CD8-positive, alpha-beta memory T cell (primary cell): ENCODE data around the gene TYK2. TPM values are rescaled to one million over a fixed set of nuclear protein-coding genes. Genes with fewer than 3 reads are reported as not detected.
"Not testable (repeated sequence)": the region's sequence is repeated elsewhere in the genome, so short reads cannot be mapped to it uniquely, and the experiment has no call there.

Experiments used
- CTCF ChIA-PET: fragments of 350-600 bp; sonication (Branson Sonifier 250); formaldehyde crosslinking; loops from one replicate; lab custom pipeline; 2021; ENCODE audit warnings: antibody characterized with exemption; lab: Charles Lee
- POLR2A ChIA-PET: fragments of 350-600 bp; sonication (Branson Sonifier 250); formaldehyde crosslinking; loops from one replicate; lab custom pipeline; 2021; ENCODE audit warnings: antibody characterized with exemption; lab: Charles Lee
- DNase-seq, 5 donors: peaks; one replicate each; pipeline versions ENCODE4 v3.0.0 to v3.0.0-alpha.2; 2020 to 2022; ENCODE audit warnings: mixed read lengths in 1 of 5
- H3K27ac ChIP-seq: one replicate; pipeline ENCODE4 v1.7.0; 2013; ENCODE audit warnings: low read depth, mild to moderate bottlenecking, low read length, moderate library complexity
- H3K27me3 ChIP-seq: 2 replicates; pipeline ENCODE4 v1.7.0; 2013; ENCODE audit warnings: low read length, mild to moderate bottlenecking; ENCODE audit not compliant: insufficient read depth, poor library complexity, severe bottlenecking
- H3K36me3 ChIP-seq: 2 replicates; pipeline ENCODE4 v1.7.0; 2013; ENCODE audit warnings: mild to moderate bottlenecking, low read length, moderate library complexity; ENCODE audit not compliant: insufficient read depth
- H3K4me1 ChIP-seq: 2 replicates; pipeline ENCODE4 v1.7.0; 2013; ENCODE audit warnings: mild to moderate bottlenecking, low read length, moderate library complexity; ENCODE audit not compliant: insufficient read depth
- H3K4me3 ChIP-seq: 2 replicates; pipeline ENCODE4 v1.7.0; 2013; ENCODE audit warnings: mild to moderate bottlenecking, low read length
- H3K9me3 ChIP-seq: 2 replicates; pipeline ENCODE4 v1.7.0; 2013; ENCODE audit warnings: mild to moderate bottlenecking, low read length
- H3K27ac Mint-ChIP-seq, 8 donors: one replicate each; pipeline ENCODE4 v1.8.0; 2020 to 2021; ENCODE audit warnings: mixed read lengths in 8 of 8, mild to moderate bottlenecking in 6 of 8, inconsistent platforms in 3 of 8, moderate library complexity in 3 of 8
- H3K27me3 Mint-ChIP-seq, 2 donors: one replicate each; pipeline ENCODE4 v1.8.0; 2020 to 2021; ENCODE audit warnings: mixed read lengths in 2 of 2, mild to moderate bottlenecking in 1 of 2, moderate library complexity in 1 of 2
- H3K36me3 Mint-ChIP-seq, 3 donors: one replicate each; pipeline ENCODE4 v1.8.0; 2020 to 2021; ENCODE audit warnings: mixed read lengths in 3 of 3, inconsistent platforms in 1 of 3, mild to moderate bottlenecking in 1 of 3
- H3K4me1 Mint-ChIP-seq, 3 donors: one replicate each; pipeline ENCODE4 v1.8.0; 2020 to 2021; ENCODE audit warnings: mixed read lengths in 3 of 3, inconsistent platforms in 1 of 3, mild to moderate bottlenecking in 1 of 3
- H3K4me3 Mint-ChIP-seq, 7 donors: one replicate each; pipeline ENCODE4 v1.8.0; 2020 to 2021; ENCODE audit warnings: mixed read lengths in 7 of 7, mild to moderate bottlenecking in 6 of 7, moderate library complexity in 4 of 7, inconsistent platforms in 2 of 7
- H3K9me3 Mint-ChIP-seq, 5 donors: one replicate each; pipeline ENCODE4 v1.8.0; 2020 to 2022; ENCODE audit warnings: mixed read lengths in 5 of 5, mild to moderate bottlenecking in 3 of 5, moderate library complexity in 2 of 5, inconsistent platforms in 1 of 5
- polyA plus RNA-seq: library from polyadenylated mRNA; unstranded; fragments of 300-500 nt; fragmentation: Illumina TruSeq; gene quantifications from one replicate; pipeline ENCODE4 v1.2.3, GENCODE V29; 2021
- total RNA-seq, 2 experiments: library from RNA; stranded (reverse); gene quantifications; one replicate each; pipeline ENCODE4 v1.2.3, GENCODE V29; 2021

The TYK2 gene
- total and polyA plus RNA-seq, 3 experiments from 2014 or later = 74.4 to 212 (median 210) TPM

DNA sequence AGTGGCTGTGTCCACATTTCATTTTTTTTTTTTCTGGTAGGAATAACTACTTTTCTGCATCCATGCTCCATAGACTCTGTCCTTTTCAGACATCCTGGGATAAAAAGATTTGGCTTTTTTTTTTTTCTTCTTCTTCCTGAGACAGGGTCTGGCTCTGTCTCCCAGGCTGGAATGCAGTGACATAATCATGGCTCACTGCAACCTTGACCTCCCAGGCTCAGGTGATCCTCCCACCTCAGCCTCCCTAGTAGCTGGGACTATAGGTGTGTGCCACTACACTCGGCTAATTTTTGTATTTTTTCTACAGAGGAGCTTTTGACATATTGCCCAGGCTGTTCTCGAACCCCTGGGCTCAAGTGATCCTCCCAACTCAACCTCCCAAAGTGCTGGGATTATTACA, 36.9 kb downstream of the TYK2 start:
- no peak overlapping the region for H3K27ac Mint-ChIP-seq
- ChIA-PET CTCF (interaction anchor here (0.9 to 2.2 kb wide), 2 partner anchors 45 to 93 kb away, joined by 3 to 6 read pairs; no protein-coding TSS in a partner anchor), POLR2A (no interaction called here)
- no peaks in the 10 kb centered on the region for H3K36me3 ChIP-seq
- peaks cover 0 to 8% (median 0%) of the 10 kb centered on the region in 3 donors for H3K36me3 Mint-ChIP-seq
- no peaks in the 10 kb centered on the region for H3K9me3 ChIP-seq
- no peaks in the 10 kb centered on the region for H3K27me3 Mint-ChIP-seq
- no peaks in the 10 kb centered on the region for H3K27me3 ChIP-seq
- H3K27ac ChIP-seq = no peak overlapping the region
- H3K4me3 ChIP-seq = no peak overlapping the region
- H3K4me1 ChIP-seq = peaks cover 21% of the 10 kb centered on the region
- peaks cover 17 to 21% (median 17%) of the 10 kb centered on the region in 3 donors for H3K4me1 Mint-ChIP-seq
- H3K9me3 Mint-ChIP-seq = no peaks in the 10 kb centered on the region
- H3K4me3 Mint-ChIP-seq = peak overlapping the region in 1 of 7 donors; percentile 20
- no peak for DNase-seq

DNA sequence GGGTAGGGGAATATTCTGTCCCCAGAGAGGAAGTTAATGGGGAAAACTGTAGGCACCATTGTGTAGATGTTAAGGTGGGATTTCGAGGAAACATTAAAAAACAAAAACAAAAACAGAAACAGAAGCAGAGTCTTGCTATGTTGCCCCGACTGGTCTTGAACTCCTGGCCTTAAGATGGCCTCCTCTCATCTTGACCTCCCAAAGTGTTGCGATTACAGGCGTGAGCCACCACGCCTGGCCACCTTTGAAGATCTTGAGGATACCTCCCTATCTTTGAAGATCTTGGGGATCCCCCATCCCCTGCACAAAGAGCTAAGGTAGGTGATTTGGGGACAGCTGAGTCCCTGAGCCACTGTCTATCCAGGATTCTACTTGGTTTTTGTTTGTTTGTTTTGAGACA, 40.4 kb downstream of the TYK2 start:
- peak overlapping the region; percentile 53 for H3K27ac ChIP-seq
- Mint-ChIP-seq H3K4me1 (peaks cover 21 to 33% (median 24%) of the 10 kb centered on the region in 3 donors), H3K9me3 (no peaks in the 10 kb centered on the region), H3K27me3 (no peaks in the 10 kb centered on the region), H3K27ac (peak overlapping the region; percentile 71 to 99 (median 95)), H3K36me3 (peaks cover 0 to 20% (median 0%) of the 10 kb centered on the region in 3 donors), H3K4me3 (peak overlapping the region; percentile 90 to 98 (median 97))
- H3K4me1 ChIP-seq = peaks cover 25% of the 10 kb centered on the region
- CTCF ChIA-PET = interaction anchor here (0.6 to 0.8 kb wide), 2 partner anchors 53 to 127 kb away, joined by 3 read pairs; no protein-coding TSS in a partner anchor
- no peak for DNase-seq
- no peaks in the 10 kb centered on the region for H3K27me3 ChIP-seq
- peak overlapping the region; percentile 82 for H3K4me3 ChIP-seq
- POLR2A ChIA-PET = no interaction called here
- no peaks in the 10 kb centered on the region for H3K9me3 ChIP-seq
- no peaks in the 10 kb centered on the region for H3K36me3 ChIP-seq

DNA sequence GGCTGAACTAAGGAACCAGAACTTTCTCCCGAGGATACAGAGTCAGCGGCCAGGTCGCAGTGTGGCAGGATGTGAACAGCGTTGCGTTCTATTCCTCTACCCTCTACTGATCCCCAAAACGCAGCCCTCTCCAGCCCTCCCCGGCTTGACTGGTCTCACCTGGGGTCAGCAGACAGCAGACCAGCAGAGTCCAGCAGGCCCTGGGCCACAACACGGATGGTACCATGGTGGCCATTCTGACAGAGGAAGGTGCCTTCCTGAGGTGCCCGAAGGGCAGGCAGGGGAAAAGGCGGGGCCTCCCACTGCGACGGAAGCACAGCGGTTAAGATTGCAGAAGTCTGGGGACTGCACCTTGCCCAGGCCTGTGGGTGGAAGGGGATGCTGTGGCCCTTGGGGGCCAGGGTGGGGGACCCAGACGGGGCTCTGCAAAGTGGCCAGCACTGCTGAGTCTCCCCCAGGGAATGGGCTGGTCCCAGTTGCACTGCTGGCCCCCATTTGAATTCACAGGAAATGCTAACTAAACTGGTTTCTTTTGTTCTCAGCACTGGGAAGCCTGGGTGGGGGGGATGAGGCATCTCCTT, 40.9 kb downstream of the TYK2 start, which contains the start of gene ICAM3:
Gene ICAM3 (minus strand): TSS at position 245 of the 581 bp plus-strand sequence. CDS start 10 bp downstream, at position 235.
- DNase-seq = peak; percentile 35 to 69 (median 48)
- peaks cover 21 to 35% (median 24%) of the 10 kb centered on the region in 3 donors for H3K4me1 Mint-ChIP-seq
- peak within 1 kb of the TSS; percentile 82 for H3K4me3 ChIP-seq
- ChIA-PET POLR2A (no interaction called here), CTCF (interaction anchor here (0.6 kb wide), 1 partner anchor 126 kb away, joined by 3 read pairs; no protein-coding TSS in a partner anchor)
- no peaks in the 10 kb centered on the region for H3K9me3 ChIP-seq
- no peaks in the 10 kb centered on the region for H3K27me3 ChIP-seq
- peak within 1 kb of the TSS; percentile 71 to 99 (median 95) for H3K27ac Mint-ChIP-seq
- peak within 1 kb of the TSS; percentile 90 to 98 (median 97) for H3K4me3 Mint-ChIP-seq
- no peaks in the 10 kb centered on the region for H3K9me3 Mint-ChIP-seq
- H3K36me3 ChIP-seq = peaks cover 2% of the 10 kb centered on the region
- H3K4me1 ChIP-seq = peaks cover 27% of the 10 kb centered on the region
- peaks cover 0 to 23% (median 0%) of the 10 kb centered on the region in 3 donors for H3K36me3 Mint-ChIP-seq
- peak within 1 kb of the TSS; percentile 53 for H3K27ac ChIP-seq
- H3K27me3 Mint-ChIP-seq = no peaks in the 10 kb centered on the region

DNA sequence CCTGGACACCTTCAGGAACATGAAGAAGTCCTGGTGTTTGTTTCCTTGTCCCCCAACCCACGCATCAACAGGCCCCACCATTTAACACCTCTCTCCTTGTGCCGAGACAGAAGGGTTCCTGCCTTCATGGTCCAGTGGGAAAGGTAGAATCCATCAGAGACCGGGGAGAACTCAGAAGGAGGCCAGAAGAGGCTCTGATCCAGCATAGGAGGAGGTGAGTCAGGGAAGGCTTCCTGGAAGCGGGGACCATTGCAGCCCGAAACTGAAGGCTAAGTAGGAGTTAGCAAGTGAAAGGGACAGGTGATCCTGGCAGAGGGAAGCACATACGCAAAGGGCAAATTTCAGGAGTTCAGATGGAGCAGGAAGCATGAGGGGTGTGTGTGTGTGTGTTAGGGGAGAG, 41.4 kb downstream of the TYK2 start:
- peak overlapping the region; percentile 71 to 99 (median 95) for H3K27ac Mint-ChIP-seq
- peak overlapping the region; percentile 90 to 98 (median 97) for H3K4me3 Mint-ChIP-seq
- no peaks in the 10 kb centered on the region for H3K9me3 Mint-ChIP-seq
- H3K36me3 Mint-ChIP-seq = peaks cover 0 to 26% (median 0%) of the 10 kb centered on the region in 3 donors
- H3K36me3 ChIP-seq = peaks cover 6% of the 10 kb centered on the region
- no peak for DNase-seq
- H3K27me3 Mint-ChIP-seq = no peaks in the 10 kb centered on the region
- ChIA-PET POLR2A (no interaction called here), CTCF (interaction anchor here (1.4 to 1.9 kb wide), 2 partner anchors 52 to 80 kb away, joined by 4 to 5 read pairs; no protein-coding TSS in a partner anchor)
- H3K9me3 ChIP-seq = no peaks in the 10 kb centered on the region
- peak overlapping the region; percentile 82 for H3K4me3 ChIP-seq
- H3K4me1 ChIP-seq = peaks cover 32% of the 10 kb centered on the region
- peak overlapping the region; percentile 53 for H3K27ac ChIP-seq
- peaks cover 24 to 40% (median 24%) of the 10 kb centered on the region in 3 donors for H3K4me1 Mint-ChIP-seq
- no peaks in the 10 kb centered on the region for H3K27me3 ChIP-seq

DNA sequence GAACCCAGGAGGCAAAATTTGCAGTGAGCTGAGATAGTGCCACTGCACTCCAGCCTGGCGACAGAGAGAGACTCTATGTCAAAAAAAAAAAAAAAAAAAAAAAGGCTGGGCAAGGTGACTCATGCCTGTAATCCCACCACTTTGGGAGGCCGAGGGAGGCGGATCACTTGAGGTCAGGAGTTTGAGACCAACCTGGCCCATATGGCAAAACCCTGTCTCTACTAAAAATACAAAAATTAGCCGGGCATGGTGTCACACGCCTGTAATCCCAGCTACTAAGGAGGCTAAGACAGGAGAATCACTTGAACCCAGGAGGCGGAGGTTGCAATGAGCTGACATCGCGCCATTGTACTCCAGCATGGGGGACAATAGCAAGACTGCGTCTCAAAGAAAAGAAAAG, 43.6 kb downstream of the TYK2 start:
- CTCF ChIA-PET = interaction anchor here (0.8 kb wide), 1 partner anchor 78 kb away, joined by 3 read pairs; no protein-coding TSS in a partner anchor
- not testable (repeated sequence) for H3K9me3 ChIP-seq, H3K27ac ChIP-seq, H3K27me3 Mint-ChIP-seq, H3K36me3 ChIP-seq, H3K27me3 ChIP-seq, H3K4me3 ChIP-seq, DNase-seq, H3K9me3 Mint-ChIP-seq
- Mint-ChIP-seq H3K27ac (peak overlapping the region in 1 of 8 donors; percentile 58), H3K4me3 (peak overlapping the region in 4 of 7 donors; percentile 12 to 50 (median 36)), H3K4me1 (peaks cover 37 to 62% (median 42%) of the 10 kb centered on the region in 3 donors), H3K36me3 (peaks cover 0 to 39% (median 1%) of the 10 kb centered on the region in 3 donors)
- H3K4me1 ChIP-seq = peaks cover 48% of the 10 kb centered on the region
- POLR2A ChIA-PET = interaction anchor here (0.5 to 0.8 kb wide), 2 partner anchors 65 to 382 kb away, joined by 3 to 4 read pairs; partner anchors contain the start of gene ICAM1

DNA sequence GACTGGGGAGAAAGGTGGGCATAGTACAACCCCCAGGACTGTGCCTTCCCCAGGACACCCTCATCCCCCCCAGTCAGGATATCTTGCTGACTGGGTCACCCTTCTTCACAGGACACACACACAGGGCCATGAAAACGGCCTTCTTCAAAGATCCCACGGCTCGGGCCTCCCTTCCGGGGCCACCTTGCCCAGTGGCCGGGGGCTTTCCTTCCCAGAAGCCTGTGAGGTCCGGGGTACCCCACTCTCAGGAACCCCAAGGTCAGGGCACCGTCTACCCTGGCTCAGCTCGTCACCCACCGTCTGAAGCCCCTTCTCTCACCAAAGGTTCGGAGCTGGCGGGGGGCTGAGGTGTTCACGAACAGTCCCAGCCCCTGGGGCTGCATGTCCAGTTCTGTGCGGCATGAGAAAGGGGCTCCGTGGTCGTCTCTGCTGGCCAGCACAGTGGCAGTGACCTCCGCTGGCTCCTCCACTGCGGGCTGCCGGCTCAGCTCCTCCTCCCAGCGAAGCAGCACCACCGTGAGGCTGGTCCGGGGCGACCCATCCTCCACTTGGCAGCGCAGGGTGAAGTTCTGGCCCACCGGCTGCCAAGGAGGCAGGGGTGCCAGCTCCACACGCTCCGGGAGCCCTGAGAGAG, 44.9 kb downstream of the TYK2 start:
- peaks cover 0 to 41% (median 1%) of the 10 kb centered on the region in 3 donors for H3K36me3 Mint-ChIP-seq
- H3K27me3 Mint-ChIP-seq = no peaks in the 10 kb centered on the region
- Histone ChIP-seq H3K4me3 (no peak overlapping the region), H3K27ac (no peak overlapping the region), H3K4me1 (peaks cover 45% of the 10 kb centered on the region), H3K9me3 (no peaks in the 10 kb centered on the region), H3K36me3 (peaks cover 7% of the 10 kb centered on the region), H3K27me3 (no peaks in the 10 kb centered on the region)
- no peaks in the 10 kb centered on the region for H3K9me3 Mint-ChIP-seq
- H3K4me3 Mint-ChIP-seq = peak overlapping the region in 2 of 7 donors; percentile 24 to 87
- ChIA-PET POLR2A (no interaction called here), CTCF (interaction anchor here (0.7 kb wide), 1 partner anchor 65 kb away, joined by 3 read pairs; the partner anchor contains the start of gene ICAM1)
- peaks cover 35 to 62% (median 46%) of the 10 kb centered on the region in 3 donors for H3K4me1 Mint-ChIP-seq
- no peak for DNase-seq
- no peak overlapping the region for H3K27ac Mint-ChIP-seq

DNA sequence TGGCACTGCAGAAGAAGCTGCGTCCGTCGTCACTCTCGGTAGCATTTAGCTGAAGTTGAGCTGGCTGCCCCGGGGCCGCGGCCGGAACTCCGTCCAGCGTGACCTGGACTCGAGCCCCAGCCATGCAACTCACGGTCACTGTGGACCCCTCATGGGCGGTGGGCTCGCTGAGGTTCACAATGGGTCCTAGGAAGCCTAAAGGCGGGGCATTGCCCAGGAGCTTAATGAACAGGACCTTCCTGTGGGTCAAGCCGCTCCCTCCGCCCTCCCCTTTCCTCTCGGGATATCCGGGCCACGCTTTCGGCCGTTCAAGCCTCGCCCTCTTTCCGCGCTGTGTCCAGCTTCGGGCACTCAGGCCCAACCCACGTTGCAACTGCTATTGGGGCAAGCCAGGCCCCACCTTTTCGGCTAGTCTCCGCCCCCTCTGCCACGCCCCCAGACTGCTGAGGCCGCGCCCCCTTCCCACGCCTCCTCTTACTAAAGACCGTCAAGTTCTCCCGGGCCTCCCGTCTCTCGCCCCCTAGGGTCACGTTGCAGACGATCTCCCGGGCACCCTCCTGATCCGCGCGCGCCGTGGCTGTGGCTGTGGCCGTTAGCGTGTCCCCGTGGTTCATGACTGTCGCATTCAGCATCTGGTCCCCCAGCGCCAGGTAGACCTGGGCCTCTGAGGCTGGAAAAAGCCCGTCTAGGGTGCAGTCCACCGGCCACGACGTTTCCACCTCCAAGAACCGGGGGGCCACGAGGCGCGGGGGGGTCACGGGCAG, 45.6 kb downstream of the TYK2 start:
- no peak overlapping the region for H3K4me3 ChIP-seq
- Mint-ChIP-seq H3K27ac (peak overlapping the region in 3 of 8 donors; percentile 55 to 96 (median 65)), H3K4me1 (peaks cover 33 to 63% (median 42%) of the 10 kb centered on the region in 3 donors), H3K9me3 (no peaks in the 10 kb centered on the region), H3K27me3 (no peaks in the 10 kb centered on the region), H3K4me3 (peak overlapping the region in 5 of 7 donors; percentile 15 to 96 (median 87)), H3K36me3 (peaks cover 0 to 48% (median 1%) of the 10 kb centered on the region in 3 donors)
- ChIA-PET CTCF (interaction anchor here (0.7 to 1.9 kb wide), 3 partner anchors 54 to 68 kb away, joined by 3 to 7 read pairs (median 3); partner anchors contain the start of gene ICAM1), POLR2A (no interaction called here)
- no peaks in the 10 kb centered on the region for H3K27me3 ChIP-seq
- no peaks in the 10 kb centered on the region for H3K9me3 ChIP-seq
- peak overlapping the region; percentile 84 for H3K27ac ChIP-seq
- peaks cover 38% of the 10 kb centered on the region for H3K4me1 ChIP-seq
- peaks cover 14% of the 10 kb centered on the region for H3K36me3 ChIP-seq
- peak in 2 of 5 donors; percentile 18 to 23 for DNase-seq
